Measurements from ENCODE around the gene SIRPB1. TPM values are rescaled to one million over a fixed set of nuclear protein-coding genes. Genes with fewer than 3 reads are reported as not detected.
A peak's percentile ranks its signal among the peaks of the same experiment; 100 is the strongest.

SIRPB1 gene
- not detected in 2 replicates for total RNA-seq (2021)
- Bru-seq, nascent RNA: not detected
- not detected for BruChase-seq, experiment 1, labeled RNA remaining after a 2-hour chase
- not detected for BruChase-seq, experiment 2, labeled RNA remaining after a 6-hour chase
- long read RNA-seq: 0 reads

DNA sequence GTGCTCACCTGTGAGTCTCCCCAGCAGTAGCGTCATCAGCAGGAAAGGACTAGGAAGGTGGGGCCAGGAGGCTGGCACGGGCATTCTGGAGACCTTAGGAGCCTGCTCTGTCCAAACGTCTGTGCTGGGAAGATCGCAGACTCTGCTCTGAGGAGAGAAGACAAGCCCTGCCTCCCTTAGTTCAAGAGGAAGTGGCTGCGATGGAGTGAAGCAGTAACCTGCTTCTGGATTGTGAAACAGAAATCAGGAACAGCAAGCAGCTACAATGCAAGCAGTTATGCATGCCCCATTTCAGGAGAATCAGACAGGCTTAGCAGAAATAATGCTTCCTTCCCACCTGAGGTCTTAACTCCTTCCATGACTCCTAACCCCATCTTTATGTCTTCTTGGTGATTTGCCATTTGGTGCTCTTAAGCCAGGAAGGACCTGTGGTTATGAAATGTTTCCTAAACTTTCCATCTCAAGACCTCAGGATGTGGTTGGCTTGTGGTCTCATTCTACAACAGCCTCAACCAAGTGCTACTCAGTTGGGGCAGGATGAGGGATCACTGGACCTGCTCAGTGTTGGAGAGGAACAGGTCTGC is at the start of gene SIRPB1:
SIRPB1 (minus strand) TSS at position 149 of the 584 bp plus-strand sequence; CDS start at position 84, 65 bp downstream.
- Histone ChIP-seq H3K4me1 (ENCODE audit: insufficient read depth, low read length, poor library complexity, severe bottlenecking) (peaks cover 10% of the 10 kb centered on the region), H3K36me3 (ENCODE audit: insufficient read depth, low read length, poor library complexity, severe bottlenecking) (no peaks in the 10 kb centered on the region), H3K27me3 (replicated peaks; ENCODE audit: insufficient read depth, low read depth, low read length, poor library complexity) (no peaks in the 10 kb centered on the region), H3K27ac (ENCODE audit: low read depth, low read length, poor library complexity, severe bottlenecking) (no peak within 1 kb of the TSS), H3K4me3 (ENCODE audit: low read depth, low read length, poor library complexity, severe bottlenecking) (no peak within 1 kb of the TSS), H3K9me3 (ENCODE audit: low read depth, low read length, poor library complexity, severe bottlenecking) (no peaks in the 10 kb centered on the region)
- no TSS peak for BruUV-seq (replicated peaks)
- ChIA-PET POLR2A (ENCODE audit: low non-redundant PET) (no interaction called here), CTCF (no interaction called here)
- peak; percentile 0 for DNase-seq (ENCODE audit: low spot score)
- intact Hi-C loops (cut with micrococcal nuclease; ENCODE audit: unreplicated experiment): no loop called here
- TF ChIP-seq EZH2 (IDR thresholded peaks at IDR 0.05; ENCODE audit: borderline replicate concordance, low read depth, low read length, poor library complexity, severe bottlenecking): no peak
- TF ChIP-seq, protein P1, sequence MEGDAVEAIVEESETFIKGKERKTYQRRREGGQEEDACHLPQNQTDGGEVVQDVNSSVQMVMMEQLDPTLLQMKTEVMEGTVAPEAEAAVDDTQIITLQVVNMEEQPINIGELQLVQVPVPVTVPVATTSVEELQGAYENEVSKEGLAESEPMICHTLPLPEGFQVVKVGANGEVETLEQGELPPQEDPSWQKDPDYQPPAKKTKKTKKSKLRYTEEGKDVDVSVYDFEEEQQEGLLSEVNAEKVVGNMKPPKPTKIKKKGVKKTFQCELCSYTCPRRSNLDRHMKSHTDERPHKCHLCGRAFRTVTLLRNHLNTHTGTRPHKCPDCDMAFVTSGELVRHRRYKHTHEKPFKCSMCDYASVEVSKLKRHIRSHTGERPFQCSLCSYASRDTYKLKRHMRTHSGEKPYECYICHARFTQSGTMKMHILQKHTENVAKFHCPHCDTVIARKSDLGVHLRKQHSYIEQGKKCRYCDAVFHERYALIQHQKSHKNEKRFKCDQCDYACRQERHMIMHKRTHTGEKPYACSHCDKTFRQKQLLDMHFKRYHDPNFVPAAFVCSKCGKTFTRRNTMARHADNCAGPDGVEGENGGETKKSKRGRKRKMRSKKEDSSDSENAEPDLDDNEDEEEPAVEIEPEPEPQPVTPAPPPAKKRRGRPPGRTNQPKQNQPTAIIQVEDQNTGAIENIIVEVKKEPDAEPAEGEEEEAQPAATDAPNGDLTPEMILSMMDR (conservative IDR thresholded peaks at IDR 0.05; ENCODE audit: low read depth, low read length): no peak

- POLR2A ChIA-PET (ENCODE audit: low non-redundant PET): no interaction called here
- Histone ChIP-seq H3K27ac (ENCODE audit: low read depth, low read length, poor library complexity, severe bottlenecking) (no peak overlapping the region), H3K9me3 (ENCODE audit: low read depth, low read length, poor library complexity, severe bottlenecking) (no peaks in the 10 kb centered on the region), H3K4me1 (ENCODE audit: insufficient read depth, low read length, poor library complexity, severe bottlenecking) (no peaks in the 10 kb centered on the region), H3K36me3 (ENCODE audit: insufficient read depth, low read length, poor library complexity, severe bottlenecking) (no peaks in the 10 kb centered on the region), H3K27me3 (replicated peaks; ENCODE audit: insufficient read depth, low read depth, low read length, poor library complexity) (no peaks in the 10 kb centered on the region), H3K4me3 (ENCODE audit: low read depth, low read length, poor library complexity, severe bottlenecking) (no peak overlapping the region)
- DNase-seq (ENCODE audit: low spot score): peak; percentile 4
- BruUV-seq (replicated peaks): no TSS peak
- TF ChIP-seq, protein P1 (conservative IDR thresholded peaks at IDR 0.05; ENCODE audit: low read depth, low read length): no peak
- no peak for TF ChIP-seq EZH2 (IDR thresholded peaks at IDR 0.05; ENCODE audit: borderline replicate concordance, low read depth, low read length, poor library complexity, severe bottlenecking)
- CTCF ChIA-PET: no interaction called here
- intact Hi-C loops (cut with micrococcal nuclease; ENCODE audit: unreplicated experiment): no loop called here
Observed at GRCh38 chr20:1669304-1669703, 49.5 kb upstream of the SIRPB1 start.

GRCh38 chr20:1667502-1668085 is 47.8 kb upstream of the SIRPB1 start:
- TF ChIP-seq EZH2 (IDR thresholded peaks at IDR 0.05; ENCODE audit: borderline replicate concordance, low read depth, low read length, poor library complexity, severe bottlenecking): no peak
- TF ChIP-seq, protein P1 (conservative IDR thresholded peaks at IDR 0.05; ENCODE audit: low read depth, low read length): no peak
- H3K9me3 ChIP-seq (ENCODE audit: low read depth, low read length, poor library complexity, severe bottlenecking): no peaks in the 10 kb centered on the region
- no peak for DNase-seq (ENCODE audit: low spot score)
- no peaks in the 10 kb centered on the region for H3K36me3 ChIP-seq (ENCODE audit: insufficient read depth, low read length, poor library complexity, severe bottlenecking)
- H3K27ac ChIP-seq (ENCODE audit: low read depth, low read length, poor library complexity, severe bottlenecking): no peak overlapping the region
- H3K4me1 ChIP-seq (ENCODE audit: insufficient read depth, low read length, poor library complexity, severe bottlenecking): peaks cover 4% of the 10 kb centered on the region
- POLR2A ChIA-PET (ENCODE audit: low non-redundant PET): no interaction called here
- intact Hi-C loops (cut with micrococcal nuclease; ENCODE audit: unreplicated experiment): no loop called here
- CTCF ChIA-PET: no interaction called here
- BruUV-seq (replicated peaks): no TSS peak
- no peak overlapping the region for H3K4me3 ChIP-seq (ENCODE audit: low read depth, low read length, poor library complexity, severe bottlenecking)
- H3K27me3 ChIP-seq (replicated peaks; ENCODE audit: insufficient read depth, low read depth, low read length, poor library complexity): no peaks in the 10 kb centered on the region

Data from A673 (cell line).